Measurements from ENCODE around the gene PDILT.
A peak's percentile ranks its signal among the peaks of the same experiment; 100 is the strongest.

The PDILT gene

DNA sequence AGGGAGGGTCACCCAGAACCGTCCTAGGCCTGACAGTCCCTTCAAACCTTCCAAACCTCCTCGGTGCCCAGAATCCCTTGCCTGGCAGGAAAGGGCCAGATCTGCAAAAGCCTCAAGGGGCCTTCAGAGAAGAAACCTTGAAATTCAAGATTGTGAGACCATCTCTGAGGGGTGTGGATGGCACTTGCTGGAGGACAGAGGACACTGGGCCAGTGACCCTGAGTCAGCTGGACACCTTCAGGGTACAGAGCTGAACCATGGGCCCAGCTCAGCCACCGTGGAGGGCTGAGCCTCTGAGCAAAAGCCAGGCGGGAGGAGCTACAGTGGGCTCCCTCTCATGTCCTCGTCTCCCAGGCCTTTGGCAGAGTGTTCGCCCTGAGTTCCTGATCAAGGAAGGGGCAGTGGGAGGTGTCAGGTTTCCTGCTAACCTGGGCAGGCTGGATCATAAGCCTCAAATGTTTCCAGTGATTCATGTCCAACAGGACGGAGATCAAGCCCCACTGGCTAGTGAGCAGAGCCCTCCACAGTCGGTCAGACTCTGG is 3.0 kb downstream of the PDILT start:
- DNase-seq (ENCODE audit: low read depth): no peak

DNA sequence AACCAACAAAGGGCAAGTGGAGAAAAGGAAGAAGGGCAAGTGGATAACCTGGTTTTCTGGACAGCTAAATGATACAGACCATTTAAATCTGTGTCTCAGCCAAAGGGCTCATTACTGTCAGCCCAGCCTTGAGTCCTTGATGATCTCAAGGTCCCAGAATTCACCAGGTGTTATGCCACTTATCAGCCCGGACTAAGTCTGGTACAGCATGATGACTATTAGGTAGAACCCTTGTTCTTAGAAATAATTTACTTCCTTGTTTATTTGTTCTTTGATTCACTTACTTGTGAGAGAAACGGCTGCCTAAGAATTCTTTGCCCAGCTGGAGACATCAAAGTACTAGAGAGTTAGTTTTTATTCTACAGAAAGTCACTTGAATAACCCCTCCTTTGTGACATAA is 3.5 kb downstream of the PDILT start:
- DNase-seq (ENCODE audit: low read depth): no peak

DNA sequence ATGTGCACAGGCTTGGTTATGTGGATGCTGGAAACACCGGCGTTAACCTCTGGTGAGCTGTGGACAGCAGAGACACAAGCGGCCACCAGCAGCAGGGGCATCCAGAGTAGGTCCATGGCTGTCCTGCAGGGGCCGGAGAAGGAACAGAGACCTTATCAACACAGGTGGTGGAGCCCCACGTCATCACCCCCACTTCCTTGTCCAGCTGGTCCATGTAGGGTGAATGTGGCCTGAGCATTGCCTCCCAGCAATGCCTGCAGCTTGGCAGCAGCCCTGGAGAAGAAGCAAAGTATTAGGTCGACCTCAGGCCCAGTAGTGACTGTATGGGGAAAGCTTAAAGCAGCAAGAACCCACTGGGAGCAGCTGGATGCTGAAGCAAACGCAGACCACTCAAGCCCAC is 5.4 kb downstream of the PDILT start:
- no peak for DNase-seq (ENCODE audit: low read depth)

DNA sequence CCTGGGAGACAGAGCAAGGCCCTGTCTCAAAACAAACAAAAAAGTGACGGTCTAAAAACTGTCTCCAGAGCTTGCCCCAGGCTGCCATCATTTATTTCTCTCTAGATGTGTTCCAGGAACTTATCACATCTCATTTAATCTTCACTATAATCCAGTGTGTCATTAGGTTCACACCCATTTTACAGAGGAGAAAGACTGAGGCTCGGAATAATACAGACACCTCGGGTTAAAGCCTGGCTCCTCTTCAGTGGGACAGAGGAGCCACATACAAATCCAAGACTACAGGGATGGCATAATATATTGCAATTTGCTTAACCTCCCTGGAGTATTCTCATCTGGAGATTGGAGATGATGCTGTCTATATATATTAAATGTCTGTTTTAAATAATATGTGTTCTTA is 5.9 kb downstream of the PDILT start:
- no peak for DNase-seq (ENCODE audit: low read depth)

DNA sequence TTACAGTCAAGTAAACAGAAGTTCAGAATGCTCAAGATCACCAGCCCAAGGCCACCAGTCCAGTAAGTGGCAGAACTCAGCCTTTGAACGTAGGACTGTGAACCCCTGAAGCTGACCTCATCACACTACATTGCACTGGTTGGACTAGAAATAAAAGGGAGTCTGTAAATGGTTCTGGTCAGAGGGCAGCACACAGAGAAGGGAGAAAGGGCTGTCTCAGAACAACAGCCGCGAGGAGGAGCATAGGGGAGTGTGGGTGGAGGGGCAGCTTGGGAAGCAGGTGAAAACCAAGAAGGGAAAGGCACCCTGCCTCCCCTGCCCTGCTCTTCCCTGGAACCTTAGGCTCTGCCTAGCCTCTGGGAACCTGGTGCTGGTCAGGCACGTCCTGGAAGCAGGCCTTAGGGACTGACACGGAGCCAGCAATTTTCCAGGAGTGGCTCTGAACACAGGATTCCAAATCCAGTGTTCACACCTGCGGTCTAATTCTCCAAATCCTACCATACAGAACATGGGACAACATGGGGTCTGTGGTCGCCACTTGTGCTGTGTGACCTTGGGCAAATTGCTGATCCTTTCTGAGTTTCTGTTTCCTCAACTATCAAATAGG is 7.0 kb downstream of the PDILT start:
- DNase-seq (ENCODE audit: low read depth): no peak

DNA sequence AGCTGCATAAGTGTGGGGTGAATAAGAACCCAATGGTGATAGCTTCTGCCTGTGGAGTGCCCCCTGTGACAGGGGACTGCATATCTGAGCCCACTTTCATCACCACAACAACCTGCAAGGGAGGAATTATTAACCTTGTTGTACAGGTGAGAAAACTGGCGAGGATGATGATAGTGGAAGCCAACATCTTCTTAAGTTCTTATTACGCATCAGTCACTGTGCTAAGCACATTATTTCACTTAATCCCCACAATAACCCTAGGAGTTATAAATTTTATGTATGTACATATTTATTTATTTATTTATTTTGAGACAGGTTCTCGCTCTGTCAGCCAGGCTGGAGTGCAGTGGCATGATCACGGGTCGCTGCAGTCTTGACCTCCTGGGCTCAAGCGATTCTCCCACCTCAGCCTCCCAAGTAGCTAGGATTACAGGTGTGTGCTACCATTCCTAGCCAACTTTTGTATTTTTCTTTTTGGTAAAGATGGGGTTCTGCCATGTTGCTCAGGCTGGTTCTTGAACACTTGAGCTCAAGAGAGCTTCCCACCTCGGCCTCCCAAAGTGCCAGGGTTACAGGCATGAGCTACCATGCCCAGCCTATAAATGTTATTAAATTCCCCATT is 7.6 kb downstream of the PDILT start:
- no peak for DNase-seq (ENCODE audit: low read depth)

DNA sequence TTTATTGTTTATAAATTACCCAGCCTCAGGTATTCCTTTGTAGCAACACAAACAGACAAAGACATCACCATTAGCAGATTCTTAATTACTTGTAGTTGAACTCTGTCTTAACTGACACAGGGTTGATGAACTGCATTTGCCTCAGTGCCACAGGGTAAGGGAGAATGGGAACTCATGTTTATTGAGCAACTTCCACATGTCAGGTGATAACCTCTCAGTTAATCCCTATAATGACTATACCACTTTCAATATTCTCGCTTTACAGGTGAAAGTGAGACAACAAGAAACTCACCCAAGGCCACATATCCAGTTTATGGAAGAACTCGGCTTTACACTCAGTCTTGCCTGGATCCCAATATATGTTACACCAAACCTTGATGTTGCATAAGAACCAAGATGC is 8.6 kb downstream of the PDILT start:
- no peak for DNase-seq (ENCODE audit: low read depth)

DNA sequence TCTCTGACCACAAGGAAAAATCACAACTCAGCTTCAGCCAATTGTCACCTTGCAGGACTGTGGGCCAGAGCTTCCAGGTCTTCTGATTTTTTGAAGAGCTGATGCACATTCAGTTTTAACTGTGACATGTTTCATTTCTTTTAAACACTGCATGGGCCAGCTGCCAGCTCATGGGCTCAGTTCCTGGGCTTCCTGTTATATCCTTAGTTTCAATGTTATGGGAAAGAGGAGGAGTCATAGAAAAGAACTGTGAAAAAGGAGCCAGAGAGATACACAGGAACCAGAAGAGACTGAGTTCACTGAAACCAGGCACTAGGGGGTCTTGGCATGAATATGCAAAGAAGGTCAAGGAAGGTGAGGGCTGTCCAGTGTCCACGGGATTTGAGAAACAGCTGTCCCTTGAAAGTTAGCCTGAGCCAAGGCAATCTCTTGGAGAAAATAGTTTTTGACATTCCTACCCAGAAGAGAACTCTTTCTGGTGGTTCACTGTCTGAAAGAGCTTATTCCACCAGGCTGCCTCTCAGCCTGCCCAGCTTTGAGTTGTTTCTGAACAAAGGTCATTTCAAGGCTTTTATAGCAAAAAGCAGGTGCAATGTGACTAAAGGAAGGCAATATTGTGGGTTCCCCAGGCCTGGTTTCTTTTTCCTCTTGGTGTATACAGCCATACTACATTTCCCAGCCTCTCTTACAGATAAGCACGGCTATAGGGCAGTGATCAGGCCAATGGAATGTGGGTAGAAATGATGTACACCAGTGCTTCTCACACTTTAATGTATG is 10.5 kb downstream of the PDILT start:
- DNase-seq (ENCODE audit: low read depth): no peak

DNA sequence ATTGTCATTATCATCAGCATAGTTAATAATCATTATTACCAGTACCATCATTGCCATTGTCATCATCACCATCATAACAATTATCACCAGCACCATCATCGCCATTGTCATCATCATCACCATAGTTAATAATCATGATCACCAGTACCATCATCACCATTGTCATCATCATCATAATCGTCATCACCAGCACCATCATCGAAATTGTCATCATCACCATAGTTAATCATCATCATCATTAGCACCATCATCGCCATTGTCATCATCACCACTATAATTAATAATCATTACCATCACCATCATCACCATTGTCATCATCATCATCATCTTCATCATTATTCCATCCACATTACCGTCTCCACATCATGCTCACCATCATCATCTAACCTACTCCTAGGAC is 13.5 kb downstream of the PDILT start:
- no peak for DNase-seq (ENCODE audit: low read depth)

DNA sequence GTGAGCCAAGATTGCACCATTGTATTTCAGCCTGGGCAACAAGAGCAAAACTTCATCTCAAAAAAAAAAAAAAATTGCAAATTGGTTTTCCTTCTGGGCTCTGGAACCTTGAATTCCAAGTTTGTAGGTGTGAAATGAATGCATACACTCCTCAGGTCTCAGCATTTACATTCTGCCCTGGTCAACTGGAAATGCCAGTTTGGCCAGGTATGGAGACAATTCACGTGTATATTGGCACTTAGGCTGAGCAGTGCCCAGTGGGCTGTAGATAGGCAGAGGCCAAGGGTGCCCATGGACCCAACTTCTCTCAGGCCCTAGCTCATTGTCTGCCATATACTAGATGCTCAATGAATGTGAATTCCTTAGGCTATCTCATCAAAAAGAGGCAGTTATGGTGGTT is 15.7 kb downstream of the PDILT start:
- DNase-seq (ENCODE audit: low read depth): no peak

DNA sequence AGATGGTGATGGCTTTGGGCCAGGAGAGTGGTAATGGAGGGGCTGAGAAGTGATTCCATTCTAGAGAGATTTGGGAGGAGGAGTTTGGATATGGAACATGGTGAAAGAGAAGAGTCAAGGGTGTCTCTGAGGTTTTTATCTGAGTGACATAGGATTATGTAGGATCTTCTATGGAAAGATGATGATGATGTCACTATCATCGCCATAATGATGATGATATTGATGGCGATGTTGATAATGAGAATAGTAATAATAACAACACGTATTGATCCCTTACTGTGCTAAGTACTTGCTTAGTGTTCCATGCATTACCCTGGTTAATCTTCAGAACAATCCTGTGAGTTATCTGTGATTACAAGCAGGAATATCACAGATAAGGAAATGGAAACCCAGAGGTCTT is 16.6 kb downstream of the PDILT start:
- DNase-seq (ENCODE audit: low read depth): no peak

DNA sequence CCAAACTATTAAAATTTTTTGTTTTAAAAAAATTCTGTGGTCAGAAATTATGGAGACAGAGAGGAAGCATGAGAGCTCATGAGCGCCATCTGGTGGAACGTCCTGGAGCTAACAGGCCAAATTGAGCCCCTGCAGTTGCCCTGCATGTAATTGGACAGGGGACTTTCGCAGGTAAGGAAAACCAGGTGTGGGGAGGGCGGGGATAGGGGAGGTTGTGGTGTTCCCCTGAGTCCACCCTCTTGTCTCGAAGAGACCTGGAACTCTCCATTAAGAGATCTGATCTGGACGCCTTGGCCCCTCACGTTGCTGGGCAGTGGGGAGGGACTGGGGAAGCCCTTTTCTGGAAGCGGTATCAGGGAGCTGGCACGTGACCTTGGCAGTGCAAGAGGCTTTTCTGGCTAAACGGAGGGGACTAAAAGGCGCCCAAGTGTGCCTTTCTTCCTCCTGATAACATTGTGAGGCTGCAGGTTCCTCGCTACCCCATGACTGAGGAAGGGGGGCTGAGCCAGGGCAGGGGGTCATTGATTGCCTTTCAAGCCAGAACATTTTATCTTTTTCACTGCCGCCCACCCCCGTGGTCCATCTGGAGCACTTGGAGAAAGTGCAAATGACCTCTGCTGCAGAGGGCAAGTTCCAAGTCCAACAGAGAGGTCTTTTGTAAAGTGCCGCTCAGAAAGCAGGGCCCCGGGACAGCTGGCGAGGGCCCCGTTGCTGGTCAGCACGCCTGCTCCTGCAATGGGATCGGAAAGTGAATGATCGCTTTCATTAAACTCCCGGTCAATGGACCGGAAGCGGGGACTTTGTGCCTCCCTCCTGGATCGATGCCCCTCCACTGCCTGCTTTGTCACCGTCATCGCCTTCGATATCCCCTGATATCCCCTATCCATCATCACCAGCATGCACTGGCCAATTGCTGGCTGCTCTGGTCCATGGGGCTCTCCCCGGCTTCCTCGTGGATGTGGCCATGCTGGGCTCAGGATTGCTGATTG is 18.4 kb downstream of the PDILT start:
- peak; percentile 28 for DNase-seq (ENCODE audit: low read depth)

DNA sequence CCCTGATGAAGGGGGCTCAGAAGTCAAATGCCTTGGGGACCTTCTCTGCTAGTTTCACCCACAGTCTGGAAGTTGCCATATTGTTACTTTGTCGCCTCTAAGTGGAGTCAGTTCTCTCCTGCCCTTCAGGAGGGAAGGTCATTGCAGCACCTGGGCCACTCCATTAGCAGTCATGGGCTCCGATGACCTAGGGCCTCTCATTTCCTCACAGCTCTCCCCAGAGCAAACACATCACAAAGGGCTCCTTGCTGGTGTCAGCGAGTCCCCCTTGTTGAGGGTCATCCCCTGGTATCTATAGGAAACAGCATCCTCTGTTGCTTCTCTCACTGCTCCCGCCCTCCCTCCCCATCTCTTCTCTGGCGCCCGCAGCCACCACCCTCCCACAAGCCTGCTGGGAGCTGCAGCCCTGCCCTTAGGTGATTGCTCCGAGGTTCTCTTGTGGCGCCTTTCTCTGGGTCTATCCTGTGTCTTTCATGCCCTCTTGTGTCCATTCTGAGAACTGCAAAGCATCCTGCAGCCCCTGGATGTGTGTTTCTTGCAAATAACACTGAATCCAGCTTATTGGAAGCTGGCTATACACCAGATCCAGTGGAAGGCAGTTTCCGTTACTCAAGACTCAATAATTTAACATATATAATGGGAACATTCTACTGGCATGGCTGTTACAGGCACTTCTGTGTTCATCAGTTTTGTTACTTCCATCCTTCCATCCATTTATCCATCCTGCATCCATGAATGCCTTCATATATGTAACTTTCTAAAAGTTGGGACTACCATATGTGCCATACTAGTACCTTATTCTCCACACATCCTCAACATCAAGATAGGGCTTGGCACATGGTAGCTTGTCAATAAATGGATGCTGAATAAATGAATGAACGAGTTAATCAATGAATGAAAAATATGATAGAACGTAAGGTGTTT is 21.2 kb downstream of the PDILT start:
- DNase-seq (ENCODE audit: low read depth): peak; percentile 70

DNA sequence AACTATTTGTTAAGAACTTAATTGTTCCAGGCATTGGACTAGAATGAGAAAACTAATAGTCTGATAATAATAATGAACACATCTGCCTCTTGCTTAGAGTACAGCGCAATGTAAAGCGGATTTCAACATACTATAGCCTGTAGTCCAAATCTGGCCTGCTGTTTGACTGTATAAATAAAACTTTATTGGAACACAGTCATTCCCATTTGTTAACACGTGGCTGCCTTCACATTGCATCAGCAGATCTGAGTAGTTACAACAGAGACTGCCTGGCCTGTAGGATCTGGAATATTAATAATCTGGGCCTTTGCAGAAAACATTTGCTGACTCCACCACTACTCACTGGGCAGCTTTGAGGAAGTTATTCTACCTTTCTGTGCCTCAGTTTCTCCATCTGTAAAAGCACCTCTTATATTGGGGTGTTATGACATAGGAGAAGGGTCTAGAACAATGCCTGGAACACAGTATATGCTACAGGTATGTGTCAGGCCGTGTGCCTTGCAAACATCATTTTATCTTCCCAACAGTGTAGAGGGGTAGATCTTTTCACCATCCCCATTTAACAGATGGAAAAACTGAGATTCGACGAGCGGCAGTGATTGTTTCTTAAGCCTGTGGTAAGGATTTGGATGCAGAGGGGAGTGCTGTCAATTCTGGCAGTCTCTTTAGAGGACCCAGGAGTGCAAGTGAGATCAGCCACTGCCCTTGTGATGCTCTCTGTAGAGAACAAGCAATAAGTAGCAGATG is 22.2 kb downstream of the PDILT start:
- DNase-seq (ENCODE audit: low read depth): no peak

DNA sequence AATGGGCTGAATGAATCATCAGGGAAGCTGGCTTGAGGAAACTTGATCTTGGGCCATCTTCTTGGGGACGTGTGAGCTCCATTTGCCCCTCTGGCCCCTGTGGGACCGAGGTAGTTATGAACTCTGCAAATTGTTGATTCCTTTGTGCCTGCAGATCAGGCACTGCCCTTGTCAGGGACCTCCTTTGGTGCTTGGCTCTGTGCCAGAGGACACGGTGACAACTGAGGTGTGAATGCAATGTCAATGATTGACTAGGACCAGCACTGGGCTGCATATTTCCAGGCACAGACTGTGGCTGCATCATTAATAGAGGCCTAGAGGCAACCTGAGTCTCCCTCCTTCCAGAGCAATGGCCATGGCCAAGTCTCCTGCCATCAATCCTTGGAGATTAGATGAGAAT is 23.8 kb downstream of the PDILT start:
- DNase-seq (ENCODE audit: low read depth): no peak

DNA sequence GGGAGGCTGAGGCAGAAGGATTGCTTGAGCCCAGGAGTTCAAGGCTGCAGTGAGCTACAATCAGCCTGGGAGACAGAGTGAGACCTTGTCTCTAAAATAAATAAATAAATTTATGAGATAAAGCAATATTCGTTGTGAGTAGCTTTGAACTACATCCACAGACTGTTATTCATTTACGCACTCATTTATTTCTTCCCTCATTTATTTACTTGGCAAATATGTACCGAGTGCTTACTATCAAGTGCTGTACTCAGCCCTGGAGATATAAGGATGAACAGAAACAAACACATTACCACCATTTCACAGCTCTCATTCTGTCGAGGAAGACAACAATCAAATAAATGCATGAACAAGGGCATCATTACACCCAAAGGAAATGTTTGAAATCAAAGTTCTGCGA is 27.4 kb downstream of the PDILT start:
- no peak for DNase-seq (ENCODE audit: low read depth)

DNA sequence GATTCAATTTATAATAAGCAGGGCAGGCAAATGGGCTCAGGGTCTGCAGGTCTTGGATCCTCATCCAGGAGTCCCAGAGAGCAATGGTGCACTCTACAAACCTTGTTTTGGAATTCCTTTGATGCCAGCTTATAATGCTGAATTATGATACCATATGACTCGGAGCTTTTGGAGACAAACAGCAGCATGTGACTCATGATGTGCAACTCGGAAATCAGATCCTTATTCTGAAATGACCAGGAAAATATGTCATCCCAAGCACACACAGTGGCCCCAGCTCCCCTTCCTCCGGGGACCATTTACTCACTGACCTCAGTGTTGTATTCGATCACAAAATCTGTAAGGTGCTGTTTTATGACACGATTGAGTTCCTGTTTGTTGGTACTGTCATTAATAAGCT is 31.8 kb downstream of the PDILT start:
- DNase-seq (ENCODE audit: low read depth): no peak

DNA sequence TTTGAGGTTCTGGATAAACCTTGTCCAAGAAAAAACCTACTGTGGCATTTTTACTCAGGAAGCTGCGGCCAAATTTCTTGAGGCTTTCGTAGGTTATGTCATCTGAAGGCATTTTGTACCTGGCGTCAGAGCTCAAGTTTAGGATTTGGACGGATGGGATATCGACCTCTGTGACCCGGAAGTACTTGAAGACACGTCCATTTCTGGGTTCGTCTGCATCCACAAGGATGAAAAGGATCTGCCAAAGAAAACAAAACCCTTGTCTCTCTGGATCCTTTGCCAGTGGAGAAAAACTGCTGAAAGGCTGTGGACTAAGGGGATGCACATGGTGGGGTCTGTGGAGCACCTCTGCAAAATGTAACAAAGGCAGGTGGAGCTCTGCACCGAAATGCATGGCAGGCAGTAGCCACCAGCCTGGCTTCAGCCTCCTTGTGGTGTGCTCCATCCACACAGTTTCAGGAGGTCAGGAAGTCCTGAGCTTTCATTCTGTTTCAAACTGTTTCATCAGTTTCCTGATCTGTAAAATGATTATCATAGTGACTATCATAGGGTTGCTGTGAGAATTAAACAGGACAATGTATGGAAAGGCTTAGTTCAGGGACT is 35.0 kb downstream of the PDILT start:
- DNase-seq (ENCODE audit: low read depth): no peak

DNA sequence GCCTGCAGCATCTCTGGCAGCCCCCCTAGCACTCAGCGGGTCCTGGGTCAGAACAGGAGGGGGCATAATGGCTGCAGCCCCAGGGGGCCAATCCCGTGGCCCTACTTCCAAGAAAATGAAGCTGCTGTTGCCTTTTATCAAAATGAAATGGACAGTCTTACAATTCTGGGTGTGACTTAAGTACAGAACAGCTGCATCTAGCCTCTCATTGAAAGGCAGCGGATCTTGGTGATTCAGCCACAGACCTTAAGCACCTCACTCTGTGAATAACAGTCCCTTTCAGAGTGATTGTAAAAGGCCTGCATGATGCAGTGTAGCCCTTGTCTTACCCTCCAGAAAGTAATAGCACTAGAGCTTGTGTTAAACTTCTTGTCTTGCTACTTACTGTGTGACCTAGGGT is 40.5 kb downstream of the PDILT start:
- DNase-seq (ENCODE audit: low read depth): no peak

DNA sequence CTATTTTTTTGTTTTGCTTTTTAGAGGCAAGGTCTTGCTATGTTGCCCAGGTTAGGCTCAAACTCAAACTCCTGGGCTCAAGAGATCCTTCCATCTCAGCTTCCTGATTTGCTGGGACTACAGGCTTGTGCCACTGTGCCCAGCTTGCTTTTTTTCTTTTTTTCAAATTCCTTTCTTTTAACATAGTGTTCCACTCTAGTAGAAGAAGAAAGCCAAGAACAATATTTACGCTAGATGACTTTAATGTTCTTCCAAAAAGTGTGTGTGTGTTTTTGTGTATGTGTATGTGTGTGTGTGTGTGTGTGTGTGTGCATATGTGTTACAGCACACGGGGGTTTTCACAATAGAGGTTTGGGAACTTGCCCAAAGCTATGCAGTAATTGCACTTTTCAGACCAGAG is 41.3 kb downstream of the PDILT start:
- DNase-seq (ENCODE audit: low read depth): no peak

Measured in iris pigment epithelial cell (primary cell).